Caco-2 (cell line): ENCODE results near the gene SMARCE1. TPM values are rescaled to one million over a fixed set of nuclear protein-coding genes. Genes with fewer than 3 reads are reported as not detected.

ENCODE experiments used
- BruUV-seq: library from RNA; stranded (reverse); fragments of 400-500 nt; replicated peaks from 2 replicates; lab custom pipeline; 2021; lab: Mats Ljungman, UMichigan
- CTCF ChIA-PET: fragments of 300-600 bp; sonication (Branson Sonifier 250); formaldehyde crosslinking; loops from one replicate; lab custom pipeline; 2022; ENCODE audit warnings: antibody characterized with exemption; lab: Charles Lee
- POLR2A ChIA-PET: fragments of 300-600 bp; sonication (Branson Sonifier 250); formaldehyde crosslinking; loops from one replicate; lab custom pipeline; 2022; ENCODE audit warnings: antibody characterized with exemption; lab: Charles Lee
- DNase-seq, 2 experiments: peaks; one replicate each; pipeline versions ENCODE4 v3.0.0 to v3.0.0-alpha.2; 2020 to 2022
- H3K27me3 ChIP-seq: replicated peaks from 2 replicates; pipeline ENCODE4 v1.6.0; 2011; ENCODE audit warnings: low read length; ENCODE audit not compliant: control insufficient read depth, insufficient read depth
- H3K36me3 ChIP-seq: 2 replicates; pipeline ENCODE4 v1.5.1; 2011; ENCODE audit warnings: low read length; ENCODE audit not compliant: control insufficient read depth, insufficient read depth
- H3K4me1 ChIP-seq: fragments of 250-450 bp; sonication (Bioruptor Pico); 2 replicates; pipeline ENCODE4 v1.5.1; 2020; ENCODE audit warnings: mild to moderate bottlenecking
- H3K4me3 ChIP-seq: 2 replicates; pipeline ENCODE4 v1.5.1; 2011; ENCODE audit warnings: low read depth, mild to moderate bottlenecking, control low read depth, low read length
- H3K9me3 ChIP-seq: fragments of 250-450 bp; sonication (Bioruptor Pico); 2 replicates; pipeline ENCODE4 v1.5.1; 2020; ENCODE audit warnings: mild to moderate bottlenecking, moderate library complexity
- H3K27ac Mint-ChIP-seq: one replicate; pipeline ENCODE4 v1.8.0; 2022; ENCODE audit warnings: mixed read lengths; ENCODE audit not compliant: unreplicated experiment
- H3K27me3 Mint-ChIP-seq: one replicate; pipeline ENCODE4 v1.8.0; 2022; ENCODE audit warnings: mixed read lengths; ENCODE audit not compliant: insufficient read depth, unreplicated experiment
- H3K36me3 Mint-ChIP-seq: one replicate; pipeline ENCODE4 v1.8.0; 2022; ENCODE audit warnings: mild to moderate bottlenecking, mixed read lengths; ENCODE audit not compliant: insufficient read depth, unreplicated experiment
- H3K4me1 Mint-ChIP-seq: one replicate; pipeline ENCODE4 v1.8.0; 2022; ENCODE audit warnings: low read depth, mixed read lengths; ENCODE audit not compliant: unreplicated experiment
- H3K4me3 Mint-ChIP-seq: one replicate; pipeline ENCODE4 v1.8.0; 2022; ENCODE audit warnings: mild to moderate bottlenecking, moderate library complexity, mixed read lengths; ENCODE audit not compliant: unreplicated experiment
- H3K9me3 Mint-ChIP-seq: one replicate; pipeline ENCODE4 v1.8.0; 2022; ENCODE audit warnings: mixed read lengths; ENCODE audit not compliant: unreplicated experiment
- CTCF ChIP-seq, 2 experiments: fragments of 200-600 bp in 1 of 2; IDR thresholded peaks; 1 replicate in 1 of 2; 2 replicates in 1 of 2; pipeline versions ENCODE4 v1.5.1 to v1.8.0; 2011 to 2022; ENCODE audit warnings: antibody characterized with exemption in 1 of 2, control low read depth in 1 of 2, inconsistent platforms in 1 of 2, low read depth in 1 of 2, low read length in 1 of 2, mild to moderate bottlenecking in 1 of 2, moderate library complexity in 1 of 2; ENCODE audit not compliant: insufficient read depth in 1 of 2, severe bottlenecking in 1 of 2, unreplicated experiment in 1 of 2
- intact Hi-C: fragments of 100-400 bp; cut with micrococcal nuclease; formaldehyde crosslinking; loops from one replicate; pipeline ENCODE4 v1.10.0; 2022; ENCODE audit not compliant: unreplicated experiment
- total RNA-seq: library from RNA; stranded (reverse); gene quantifications from 2 replicates; pipeline ENCODE4 v1.2.3, GENCODE V29; 2022

Gene SMARCE1
- total RNA-seq, 1 experiment from 2014 or later = 126 TPM

- H3K4me3 Mint-ChIP-seq = no peak overlapping the region
- no peaks in the 10 kb centered on the region for H3K36me3 ChIP-seq
- CTCF ChIA-PET = no interaction called here
- intact Hi-C loops = no loop called here
- H3K36me3 Mint-ChIP-seq = no peaks in the 10 kb centered on the region
- no TSS peak for BruUV-seq
- no peaks in the 10 kb centered on the region for H3K9me3 ChIP-seq
- H3K27me3 ChIP-seq = no peaks in the 10 kb centered on the region
- no peaks in the 10 kb centered on the region for H3K27me3 Mint-ChIP-seq
- H3K27ac Mint-ChIP-seq = peak overlapping the region; percentile 38
- TF ChIP-seq CTCF (IDR thresholded peaks at IDR 0.05; ENCODE audit: insufficient read depth in 1 of 2, low read depth in 1 of 2, low read length in 1 of 2, severe bottlenecking in 1 of 2, unreplicated experiment in 1 of 2) = no peak
- H3K4me1 Mint-ChIP-seq = peaks cover 6% of the 10 kb centered on the region
- no peak for DNase-seq
- no peak overlapping the region for H3K4me3 ChIP-seq
- POLR2A ChIA-PET = interaction anchor here (0.5 kb wide), 1 partner anchor 549 kb away, joined by 4 read pairs; no protein-coding TSS in a partner anchor
- no peaks in the 10 kb centered on the region for H3K9me3 Mint-ChIP-seq
- H3K4me1 ChIP-seq = peaks cover 22% of the 10 kb centered on the region
Measured at GRCh38 chr17:40604327-40605080, 43.1 kb downstream of the SMARCE1 start.

GRCh38 chr17:40602445-40603443 is 44.9 kb downstream of the SMARCE1 start:
- H3K4me1 ChIP-seq = peaks cover 18% of the 10 kb centered on the region
- ChIA-PET POLR2A (no interaction called here), CTCF (interaction anchor here (0.9 kb wide), 2 partner anchors 13 to 43 kb away, joined by 3 read pairs; no protein-coding TSS in a partner anchor)
- no peaks in the 10 kb centered on the region for H3K9me3 Mint-ChIP-seq
- no peak overlapping the region for H3K4me3 ChIP-seq
- peaks cover 17% of the 10 kb centered on the region for H3K4me1 Mint-ChIP-seq
- no peaks in the 10 kb centered on the region for H3K36me3 ChIP-seq
- no peaks in the 10 kb centered on the region for H3K9me3 ChIP-seq
- no TSS peak for BruUV-seq
- intact Hi-C loops = no loop called here
- H3K27me3 ChIP-seq = no peaks in the 10 kb centered on the region
- DNase-seq = no peak
- H3K36me3 Mint-ChIP-seq = no peaks in the 10 kb centered on the region
- TF ChIP-seq CTCF (IDR thresholded peaks at IDR 0.05; ENCODE audit: insufficient read depth in 1 of 2, low read depth in 1 of 2, low read length in 1 of 2, severe bottlenecking in 1 of 2, unreplicated experiment in 1 of 2) = no peak
- H3K27me3 Mint-ChIP-seq = no peaks in the 10 kb centered on the region
- no peak overlapping the region for H3K27ac Mint-ChIP-seq
- H3K4me3 Mint-ChIP-seq = no peak overlapping the region

GRCh38 chr17:40600486-40601046 is 47.1 kb downstream of the SMARCE1 start:
- no peak for TF ChIP-seq CTCF (IDR thresholded peaks at IDR 0.05; ENCODE audit: insufficient read depth in 1 of 2, low read depth in 1 of 2, low read length in 1 of 2, severe bottlenecking in 1 of 2, unreplicated experiment in 1 of 2)
- peaks cover 17% of the 10 kb centered on the region for H3K4me1 Mint-ChIP-seq

More at GRCh38 chr17:40600486-40601046, 47.1 kb downstream of the SMARCE1 start:
- intact Hi-C loops = no loop called here
- no TSS peak for BruUV-seq
- Histone ChIP-seq H3K36me3 (no peaks in the 10 kb centered on the region), H3K27me3 (no peaks in the 10 kb centered on the region), H3K4me1 (no peaks in the 10 kb centered on the region), H3K9me3 (no peaks in the 10 kb centered on the region), H3K4me3 (no peak overlapping the region)
- Mint-ChIP-seq H3K9me3 (no peaks in the 10 kb centered on the region), H3K36me3 (peaks cover 6% of the 10 kb centered on the region), H3K4me3 (no peak overlapping the region), H3K27me3 (no peaks in the 10 kb centered on the region), H3K27ac (no peak overlapping the region)
- no peak for DNase-seq
- ChIA-PET POLR2A (no interaction called here), CTCF (no interaction called here)
